ENCODE data around the gene IFRD2. TPM values are rescaled to one million over a fixed set of nuclear protein-coding genes. Genes with fewer than 3 reads are reported as not detected.

IFRD2 gene
- total and polyA plus RNA-seq, 9 of the 15 experiments (the other 6 are each of a cell fraction or from before 2014, with no cell fraction given): 30.5 to 115 (median 52.8) TPM

DNA sequence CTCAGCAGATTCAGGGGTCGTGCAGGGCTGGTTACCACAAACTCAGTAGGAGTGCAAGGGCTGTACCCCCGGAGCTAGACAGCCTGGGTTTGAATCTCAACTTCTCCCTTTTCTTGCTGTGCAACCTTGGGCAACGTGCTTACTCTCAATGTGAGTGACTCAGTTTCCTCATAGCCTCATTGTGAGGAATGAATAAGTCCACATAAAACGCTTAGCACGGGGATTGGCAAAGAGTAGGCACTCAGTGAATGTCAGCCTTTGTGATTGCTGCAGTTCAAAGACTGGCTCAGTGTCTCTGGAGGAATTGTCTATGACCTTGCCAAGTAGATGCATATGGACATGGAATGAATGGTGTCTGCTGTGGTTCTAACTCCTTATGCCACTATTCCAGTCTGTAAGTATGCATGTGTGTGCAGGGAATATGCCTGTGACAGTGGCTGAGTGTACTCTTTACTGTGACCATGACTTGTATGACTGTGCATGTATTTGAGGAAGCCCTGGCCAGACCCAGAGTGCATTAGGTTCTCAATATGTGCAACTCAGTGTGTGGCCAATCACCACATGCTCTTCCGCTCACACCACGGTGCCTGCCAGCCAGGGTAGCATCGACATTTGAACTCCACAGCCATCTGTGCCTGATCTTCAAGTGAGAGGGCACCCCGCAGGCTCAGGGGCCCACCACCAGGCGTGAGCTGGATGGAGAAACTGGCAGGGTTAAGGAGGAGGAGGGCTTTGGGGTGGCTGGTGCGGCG is 7.9 kb upstream of the IFRD2 start (continued):
- TF ChIP-seq NR2C2 (CRISPR knock-in tag; IDR thresholded peaks at IDR 0.05) (no peak), NR2C2 (tag; IDR thresholded peaks at IDR 0.05) (peak; percentile 45; the same call in 1 of the 2 replicates), POLR2G (IDR thresholded peaks at IDR 0.05; ENCODE audit: low read depth, low read length) (peak; percentile 42; the same call in 1 of the 2 replicates), ZFX (CRISPR knock-in tag; IDR thresholded peaks at IDR 0.05) (peak; percentile 23), ZNF668 (CRISPR knock-in tag; IDR thresholded peaks at IDR 0.05) (no peak), SRSF7 (optimal IDR thresholded peaks at IDR 0.05; ENCODE audit: low read depth, low read length) (no peak), SAFB2 (IDR thresholded peaks at IDR 0.05; ENCODE audit: borderline replicate concordance, low read depth, low read length, severe bottlenecking) (no peak), HDAC2 (IDR thresholded peaks at IDR 0.05) (no peak), ETV6 (IDR thresholded peaks at IDR 0.05; ENCODE audit: borderline replicate concordance in 1 of 2, low read depth in 2 of 2, low read length in 1 of 2) (no peak), ETV6 (CRISPR knock-in tag; IDR thresholded peaks at IDR 0.05; ENCODE audit: borderline replicate concordance) (0 out of 2 replicates have a peak, but pooled peaks have one; percentile 29), FOSL1 (tag; conservative IDR thresholded peaks at IDR 0.05) (0 out of 2 replicates have a peak, but pooled peaks have one; percentile 25), SPI1 (IDR thresholded peaks at IDR 0.05; ENCODE audit: borderline replicate concordance, low read depth, low read length) (peak; percentile 60; the same call in 1 of the 2 replicates), ELF2 (CRISPR knock-in tag; IDR thresholded peaks at IDR 0.05) (no peak), MAFG (tag; conservative IDR thresholded peaks at IDR 0.05) (peak; percentile 55; the same call in 1 of the 2 replicates), MEF2D (tag; conservative IDR thresholded peaks at IDR 0.05; ENCODE audit: low read depth) (0 out of 2 replicates have a peak, but pooled peaks have one; percentile 15), MTA3 (IDR thresholded peaks at IDR 0.05; ENCODE audit: borderline replicate concordance) (no peak), L3MBTL2 (IDR thresholded peaks at IDR 0.05) (peak; percentile 60), ZNF324 (CRISPR knock-in tag; IDR thresholded peaks at IDR 0.05) (0 out of 2 replicates have a peak, but pooled peaks have one; percentile 13), C11orf30 (IDR thresholded peaks at IDR 0.05; ENCODE audit: low read depth) (peak; percentile 57), MAFK (IDR thresholded peaks at IDR 0.05; ENCODE audit: low read length) (peak; percentile 9; the same call in 1 of the 2 replicates), HNRNPK (IDR thresholded peaks at IDR 0.05; ENCODE audit: low read depth, low read length, poor library complexity, severe bottlenecking) (no peak), TARDBP (IDR thresholded peaks at IDR 0.05) (0 out of 2 replicates have a peak, but pooled peaks have one; percentile 33)
- TF ChIP-seq, protein P1, sequence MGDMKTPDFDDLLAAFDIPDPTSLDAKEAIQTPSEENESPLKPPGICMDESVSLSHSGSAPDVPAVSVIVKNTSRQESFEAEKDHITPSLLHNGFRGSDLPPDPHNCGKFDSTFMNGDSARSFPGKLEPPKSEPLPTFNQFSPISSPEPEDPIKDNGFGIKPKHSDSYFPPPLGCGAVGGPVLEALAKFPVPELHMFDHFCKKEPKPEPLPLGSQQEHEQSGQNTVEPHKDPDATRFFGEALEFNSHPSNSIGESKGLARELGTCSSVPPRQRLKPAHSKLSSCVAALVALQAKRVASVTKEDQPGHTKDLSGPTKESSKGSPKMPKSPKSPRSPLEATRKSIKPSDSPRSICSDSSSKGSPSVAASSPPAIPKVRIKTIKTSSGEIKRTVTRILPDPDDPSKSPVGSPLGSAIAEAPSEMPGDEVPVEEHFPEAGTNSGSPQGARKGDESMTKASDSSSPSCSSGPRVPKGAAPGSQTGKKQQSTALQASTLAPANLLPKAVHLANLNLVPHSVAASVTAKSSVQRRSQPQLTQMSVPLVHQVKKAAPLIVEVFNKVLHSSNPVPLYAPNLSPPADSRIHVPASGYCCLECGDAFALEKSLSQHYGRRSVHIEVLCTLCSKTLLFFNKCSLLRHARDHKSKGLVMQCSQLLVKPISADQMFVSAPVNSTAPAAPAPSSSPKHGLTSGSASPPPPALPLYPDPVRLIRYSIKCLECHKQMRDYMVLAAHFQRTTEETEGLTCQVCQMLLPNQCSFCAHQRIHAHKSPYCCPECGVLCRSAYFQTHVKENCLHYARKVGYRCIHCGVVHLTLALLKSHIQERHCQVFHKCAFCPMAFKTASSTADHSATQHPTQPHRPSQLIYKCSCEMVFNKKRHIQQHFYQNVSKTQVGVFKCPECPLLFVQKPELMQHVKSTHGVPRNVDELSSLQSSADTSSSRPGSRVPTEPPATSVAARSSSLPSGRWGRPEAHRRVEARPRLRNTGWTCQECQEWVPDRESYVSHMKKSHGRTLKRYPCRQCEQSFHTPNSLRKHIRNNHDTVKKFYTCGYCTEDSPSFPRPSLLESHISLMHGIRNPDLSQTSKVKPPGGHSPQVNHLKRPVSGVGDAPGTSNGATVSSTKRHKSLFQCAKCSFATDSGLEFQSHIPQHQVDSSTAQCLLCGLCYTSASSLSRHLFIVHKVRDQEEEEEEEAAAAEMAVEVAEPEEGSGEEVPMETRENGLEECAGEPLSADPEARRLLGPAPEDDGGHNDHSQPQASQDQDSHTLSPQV (IDR thresholded peaks at IDR 0.05): peak; percentile 94
- TF ChIP-seq, protein P2, sequence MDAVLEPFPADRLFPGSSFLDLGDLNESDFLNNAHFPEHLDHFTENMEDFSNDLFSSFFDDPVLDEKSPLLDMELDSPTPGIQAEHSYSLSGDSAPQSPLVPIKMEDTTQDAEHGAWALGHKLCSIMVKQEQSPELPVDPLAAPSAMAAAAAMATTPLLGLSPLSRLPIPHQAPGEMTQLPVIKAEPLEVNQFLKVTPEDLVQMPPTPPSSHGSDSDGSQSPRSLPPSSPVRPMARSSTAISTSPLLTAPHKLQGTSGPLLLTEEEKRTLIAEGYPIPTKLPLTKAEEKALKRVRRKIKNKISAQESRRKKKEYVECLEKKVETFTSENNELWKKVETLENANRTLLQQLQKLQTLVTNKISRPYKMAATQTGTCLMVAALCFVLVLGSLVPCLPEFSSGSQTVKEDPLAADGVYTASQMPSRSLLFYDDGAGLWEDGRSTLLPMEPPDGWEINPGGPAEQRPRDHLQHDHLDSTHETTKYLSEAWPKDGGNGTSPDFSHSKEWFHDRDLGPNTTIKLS (IDR thresholded peaks at IDR 0.05; ENCODE audit: borderline replicate concordance, low read depth): no peak
